Spleen (tissue), 11 donors: ENCODE measurements around the gene RPL29. TPM values are rescaled to one million over a fixed set of nuclear protein-coding genes. Genes with fewer than 3 reads are reported as not detected.

ENCODE experiments used
- DNase-seq: peaks from one replicate; pipeline ENCODE4 v3.0.0-alpha.2; 2020
- H3K27ac ChIP-seq, 8 donors: fragments of 200-600 bp; sonication (generic) in 7 of 8; 1 replicate in 4 of 8; 2 replicates in 4 of 8; pipeline versions ENCODE4 v1.5.0 to v1.8.0; 2016 to 2021; ENCODE audit warnings: inconsistent platforms in 4 of 8, mild to moderate bottlenecking in 4 of 8, moderate library complexity in 1 of 8
- H3K27me3 ChIP-seq, 7 donors: fragments of 200-600 bp; sonication (generic) in 6 of 7; replicated peaks in 1 of 7; 1 replicate in 4 of 7; 2 replicates in 3 of 7; pipeline versions ENCODE4 v1.5.0 to v1.8.0; 2016 to 2021; ENCODE audit warnings: inconsistent platforms in 3 of 7, mild to moderate bottlenecking in 1 of 7
- H3K36me3 ChIP-seq, 6 donors: fragments of 200-600 bp; sonication (generic) in 5 of 6; 1 replicate in 4 of 6; 2 replicates in 2 of 6; pipeline versions ENCODE4 v1.5.0 to v1.8.0; 2016 to 2021; ENCODE audit warnings: inconsistent platforms in 2 of 6
- H3K4me1 ChIP-seq, 6 donors: fragments of 200-600 bp; sonication (generic) in 5 of 6; 1 replicate in 3 of 6; 2 replicates in 3 of 6; pipeline versions ENCODE4 v1.5.0 to v1.8.0; 2016 to 2021; ENCODE audit warnings: inconsistent platforms in 3 of 6
- H3K4me3 ChIP-seq, 8 donors: fragments of 200-600 bp; sonication (generic) in 7 of 8; 1 replicate in 4 of 8; 2 replicates in 4 of 8; pipeline versions ENCODE4 v1.5.0 to v1.8.0; 2016 to 2021; ENCODE audit warnings: inconsistent platforms in 4 of 8, mild to moderate bottlenecking in 4 of 8, moderate library complexity in 2 of 8
- H3K9me3 ChIP-seq, 8 donors: fragments of 200-600 bp; sonication (generic) in 7 of 8; 1 replicate in 4 of 8; 2 replicates in 4 of 8; pipeline versions ENCODE4 v1.5.0 to v1.8.0; 2016 to 2021; ENCODE audit warnings: inconsistent platforms in 4 of 8
- POLR2A ChIP-seq, 3 donors: fragments of 450-650 bp; IDR thresholded peaks; one replicate each; pipeline ENCODE4 v1.5.1; 2017; ENCODE audit warnings: antibody characterized with exemption in 3 of 3, mild to moderate bottlenecking in 1 of 3
- POLR2AphosphoS5 ChIP-seq, 3 donors: sonication (generic); formaldehyde crosslinking; IDR thresholded peaks; one replicate each; pipeline ENCODE4 v1.5.1; 2017; ENCODE audit warnings: antibody characterized with exemption in 3 of 3
- WGBS, 5 donors: extraction: QIAGEN DNeasy Blood & Tissue Kit in 3 of 5; methylation state at CpG; one replicate each; pipeline versions ENCODE4 v1.1.5 to v1.1.7; 2013 to 2018; 5-methylcytosine and 5-hydroxymethylcytosine counted together
- intact Hi-C: fragments of 100-400 bp; cut with DNase I; formaldehyde crosslinking; loops from one replicate; pipeline ENCODE4 v1.15.0; 2023; ENCODE audit warnings: low total_unique reads
- polyA plus RNA-seq, 3 donors: library from polyadenylated mRNA; stranded (reverse); fragments of 200-250 nt; gene quantifications; one replicate each; pipeline ENCODE4 v1.2.1, GENCODE V29; 2013
- total RNA-seq, 7 donors: library from RNA; depleted of rRNA in 3 of 7; stranded (reverse); fragments of >200 nt in 3 of 7; fragmentation: NEBNext Ultra II Directional in 4 of 7; extraction: Animal tissue kit (Norgen Biotek cat#: 25700) in 4 of 7; gene quantifications; one replicate each; pipeline versions ENCODE4 v1.1.0 to v1.2.1, GENCODE V29; 2016 to 2021
- TF ChIP-seq, protein P1 (sequence below), 11 experiments: fragments of 200-600 bp in 7 of 11; fragments of 450-650 bp in 4 of 11; sonication (generic) in 4 of 11; IDR thresholded peaks in 8 of 11; conservative IDR thresholded peaks in 3 of 11; 1 replicate in 7 of 11; 2 replicates in 4 of 11; pipeline versions ENCODE4 v1.4.0 to v1.8.0; 2016 to 2021; ENCODE audit warnings: antibody characterized with exemption in 11 of 11, inconsistent platforms in 4 of 11, mild to moderate bottlenecking in 1 of 11
- donor health status: healthy with polysubstance abuse.
- donor health status: DM: no; HTN: no; CAD: no; lungs with moderate emphysema.
- donor health status: DM: no; HTN: no; CAD: no.
- donor health status: Bipolar disorder and iron deficiency.
- donor health status: healthy.
- donor health status: DM: no; HTN: no; CAD: no.
- donor health status: DM: yes; HTN: yes; CAD: no.

The RPL29 gene
- total and polyA plus RNA-seq, 10 donors, result 684 to 4,302 (median 1,095) TPM

DNA sequence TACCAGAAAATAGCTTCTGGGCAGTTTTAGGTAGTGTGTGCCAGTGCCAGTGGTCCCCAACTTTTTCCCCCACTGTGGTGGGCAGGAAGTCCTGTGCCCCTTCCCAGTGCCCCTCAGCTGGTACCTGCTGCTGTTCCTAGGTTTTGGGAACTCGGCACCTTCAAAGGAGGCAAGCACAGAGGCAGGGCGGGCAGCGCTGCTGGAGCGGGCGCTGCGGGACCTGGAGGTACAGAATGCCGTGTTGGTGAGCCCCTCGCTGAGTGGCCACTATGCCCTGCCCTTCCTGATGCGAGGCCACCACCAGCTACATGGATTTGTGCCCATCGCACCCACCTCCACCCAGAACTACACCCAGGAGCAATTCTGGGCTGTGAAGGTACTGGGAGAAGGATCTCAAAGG is 15.4 kb downstream of the RPL29 start:
- DNase-seq, result no peak
- Histone ChIP-seq H3K9me3 (no peaks in the 10 kb centered on the region), H3K4me1 (peaks cover 27 to 73% (median 51%) of the 10 kb centered on the region in 6 donors), H3K36me3 (peaks cover 0 to 6% (median 0%) of the 10 kb centered on the region in 6 donors), H3K4me3 (no peak overlapping the region), H3K27me3 (no peaks in the 10 kb centered on the region), H3K27ac (peak overlapping the region in 1 of 8 donors; percentile 98)
- 91 to 99% (median 98%) methylated on average over 8 to 10 of the region's 10 CpGs for WGBS, 5 donors
- intact Hi-C loops, result no loop called here
- TF ChIP-seq POLR2AphosphoS5 (IDR thresholded peaks at IDR 0.05) (no peak), POLR2A (IDR thresholded peaks at IDR 0.05) (no peak)
- TF ChIP-seq, protein P1, sequence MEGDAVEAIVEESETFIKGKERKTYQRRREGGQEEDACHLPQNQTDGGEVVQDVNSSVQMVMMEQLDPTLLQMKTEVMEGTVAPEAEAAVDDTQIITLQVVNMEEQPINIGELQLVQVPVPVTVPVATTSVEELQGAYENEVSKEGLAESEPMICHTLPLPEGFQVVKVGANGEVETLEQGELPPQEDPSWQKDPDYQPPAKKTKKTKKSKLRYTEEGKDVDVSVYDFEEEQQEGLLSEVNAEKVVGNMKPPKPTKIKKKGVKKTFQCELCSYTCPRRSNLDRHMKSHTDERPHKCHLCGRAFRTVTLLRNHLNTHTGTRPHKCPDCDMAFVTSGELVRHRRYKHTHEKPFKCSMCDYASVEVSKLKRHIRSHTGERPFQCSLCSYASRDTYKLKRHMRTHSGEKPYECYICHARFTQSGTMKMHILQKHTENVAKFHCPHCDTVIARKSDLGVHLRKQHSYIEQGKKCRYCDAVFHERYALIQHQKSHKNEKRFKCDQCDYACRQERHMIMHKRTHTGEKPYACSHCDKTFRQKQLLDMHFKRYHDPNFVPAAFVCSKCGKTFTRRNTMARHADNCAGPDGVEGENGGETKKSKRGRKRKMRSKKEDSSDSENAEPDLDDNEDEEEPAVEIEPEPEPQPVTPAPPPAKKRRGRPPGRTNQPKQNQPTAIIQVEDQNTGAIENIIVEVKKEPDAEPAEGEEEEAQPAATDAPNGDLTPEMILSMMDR (IDR thresholded peaks at IDR 0.05 in 8 of 11, conservative IDR thresholded peaks at IDR 0.05 in 3 of 11), result no peak

DNA sequence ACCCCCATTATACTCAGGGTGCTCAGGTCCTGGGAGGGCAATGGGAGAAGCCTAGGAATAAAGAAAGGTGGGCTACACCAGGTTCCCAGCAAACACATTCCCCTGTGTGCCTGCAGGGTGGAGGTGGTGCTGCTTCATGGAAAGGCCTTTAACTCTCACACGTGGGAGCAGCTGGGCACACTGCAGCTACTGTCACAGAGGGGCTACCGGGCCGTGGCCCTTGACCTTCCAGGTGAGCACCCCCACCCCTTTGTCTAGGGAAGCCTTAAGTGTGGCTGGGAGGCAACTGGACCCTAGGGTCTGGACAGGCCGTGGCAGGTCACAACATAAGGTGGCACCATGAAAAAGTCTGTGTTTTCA is 17.6 kb downstream of the RPL29 start:
- WGBS, 5 donors, result 85 to 96% (median 89%) methylated on average over 4 of the region's 4 CpGs
- DNase-seq, result no peak
- intact Hi-C loops, result no loop called here
- TF ChIP-seq POLR2AphosphoS5 (IDR thresholded peaks at IDR 0.05) (no peak), POLR2A (IDR thresholded peaks at IDR 0.05) (no peak)
- TF ChIP-seq, protein P1 (IDR thresholded peaks at IDR 0.05 in 8 of 11, conservative IDR thresholded peaks at IDR 0.05 in 3 of 11), result no peak
- Histone ChIP-seq H3K4me1 (peaks cover 28 to 77% (median 56%) of the 10 kb centered on the region in 6 donors), H3K36me3 (peaks cover 0 to 6% (median 0%) of the 10 kb centered on the region in 6 donors), H3K27me3 (no peaks in the 10 kb centered on the region), H3K9me3 (no peaks in the 10 kb centered on the region), H3K27ac (peak overlapping the region in 4 of 8 donors; percentile 91 to 95 (median 94)), H3K4me3 (no peak overlapping the region)

DNA sequence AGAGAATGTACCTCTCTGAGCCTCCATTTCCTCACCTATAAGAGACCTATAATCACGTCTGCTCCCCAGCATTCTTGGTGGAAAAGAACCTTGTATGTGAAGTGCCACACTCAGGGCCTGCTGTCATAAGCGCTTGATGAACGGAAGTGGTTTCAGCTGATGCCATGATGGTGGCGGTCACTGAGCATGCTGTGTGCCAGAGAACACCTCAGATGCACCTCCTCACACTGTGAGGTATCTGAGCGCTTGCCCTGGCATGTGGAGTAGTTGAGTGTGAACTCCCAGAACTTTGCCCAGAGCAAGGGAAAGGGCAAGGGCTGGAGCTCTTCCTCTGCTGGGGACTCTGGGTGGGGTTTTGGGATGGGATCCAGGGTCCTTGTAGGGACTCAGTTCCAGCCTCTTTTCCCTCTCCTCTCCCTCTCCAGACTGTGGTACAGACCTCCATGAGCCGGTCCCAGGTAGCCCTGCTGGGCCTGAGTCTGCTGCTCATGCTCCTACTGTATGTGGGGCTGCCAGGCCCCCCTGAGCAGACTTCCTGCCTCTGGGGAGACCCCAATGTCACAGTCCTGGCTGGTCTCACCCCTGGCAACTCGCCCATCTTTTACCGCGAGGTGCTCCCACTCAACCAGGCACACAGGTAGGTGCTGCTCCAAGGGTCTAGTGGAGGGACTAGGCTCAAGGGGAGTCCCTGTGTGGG is 18.1 kb downstream of the RPL29 start:
- TF ChIP-seq POLR2A (IDR thresholded peaks at IDR 0.05) (no peak), POLR2AphosphoS5 (IDR thresholded peaks at IDR 0.05) (peak in 1 of 3 donors; percentile 11)
- TF ChIP-seq, protein P1 (IDR thresholded peaks at IDR 0.05 in 8 of 11, conservative IDR thresholded peaks at IDR 0.05 in 3 of 11), result no peak

DNA sequence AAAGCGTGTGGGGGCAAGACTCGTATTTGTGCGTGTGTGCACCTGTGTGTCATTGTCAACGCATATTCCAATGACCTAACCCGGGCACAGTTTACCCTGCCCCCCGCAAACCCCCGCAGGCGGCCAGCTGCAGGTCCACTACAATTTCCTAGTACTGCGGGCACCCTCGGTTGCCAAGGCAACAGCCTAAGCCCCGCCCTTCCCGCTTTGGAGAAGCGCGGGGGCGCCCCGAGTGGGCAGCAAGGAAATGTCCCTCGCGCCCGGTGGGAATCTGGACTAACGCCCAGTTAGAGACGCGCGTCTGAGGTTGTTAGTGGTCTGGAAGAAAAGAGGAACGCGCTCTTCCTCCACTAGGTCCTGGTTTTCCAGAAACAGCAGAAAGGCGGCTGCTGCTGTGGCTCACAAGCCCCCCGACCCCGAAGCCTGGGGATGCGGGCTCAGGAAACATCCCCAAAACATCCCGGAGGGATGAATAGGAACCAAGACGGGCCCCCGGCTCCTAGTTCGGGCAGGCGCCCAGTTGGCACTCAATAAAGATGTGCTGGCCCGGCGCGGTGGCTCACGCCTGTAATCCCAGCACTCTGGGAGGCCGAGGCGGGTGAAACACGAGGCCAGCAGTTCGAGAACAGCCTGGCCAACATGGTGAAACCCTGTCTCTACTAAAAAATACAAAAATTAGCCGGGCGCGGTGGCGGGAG is 19.7 kb downstream of the RPL29 start:
- Histone ChIP-seq H3K27me3 (no peaks in the 10 kb centered on the region), H3K36me3 (peaks cover 0 to 12% (median 0%) of the 10 kb centered on the region in 6 donors), H3K4me1 (peaks cover 27 to 77% (median 50%) of the 10 kb centered on the region in 6 donors), H3K9me3 (no peaks in the 10 kb centered on the region), H3K27ac (peak overlapping the region in 7 of 8 donors; percentile 48 to 95 (median 93)), H3K4me3 (peak overlapping the region; percentile 60 to 93 (median 73))
- intact Hi-C loops, result no loop called here
- 39 to 46% (median 41%) methylated on average over 45 to 46 of the region's 46 CpGs for WGBS, 5 donors
- TF ChIP-seq POLR2A (IDR thresholded peaks at IDR 0.05), result no peak
- TF ChIP-seq, protein P1 (IDR thresholded peaks at IDR 0.05 in 8 of 11, conservative IDR thresholded peaks at IDR 0.05 in 3 of 11), result peak in 1 of 11 experiments; percentile 20
- peak in 2 of 3 donors; percentile 44 to 52 for TF ChIP-seq POLR2AphosphoS5 (IDR thresholded peaks at IDR 0.05)
- peak; percentile 88 for DNase-seq

More for the DNA sequence above, 18.1 kb downstream of the RPL29 start:
- no peaks in the 10 kb centered on the region for H3K27me3 ChIP-seq
- peak overlapping the region in 5 of 8 donors; percentile 15 to 95 (median 93) for H3K27ac ChIP-seq
- H3K36me3 ChIP-seq, result peaks cover 0 to 6% (median 0%) of the 10 kb centered on the region in 6 donors
- no peak overlapping the region for H3K4me3 ChIP-seq
- H3K9me3 ChIP-seq, result no peaks in the 10 kb centered on the region
- WGBS, 5 donors, result 70 to 85% (median 77%) methylated on average over 6 to 9 of the region's 9 CpGs
- intact Hi-C loops, result no loop called here
- H3K4me1 ChIP-seq, result peaks cover 33 to 77% (median 59%) of the 10 kb centered on the region in 6 donors
- DNase-seq, result no peak
